Mesendoderm (in vitro differentiated cells): ENCODE data around the gene EMC6.
A peak's percentile ranks its signal among the peaks of the same experiment; 100 is the strongest.

ENCODE experiments used
- DNase-seq: peaks from one replicate; pipeline ENCODE4 v3.0.0; 2013
- H2AK5ac ChIP-seq: 2 replicates; pipeline ENCODE4 v1.6.1; 2013; ENCODE audit warnings: low read length, inconsistent platforms
- H2BK120ac ChIP-seq: 2 replicates; pipeline ENCODE4 v1.6.1; 2013; ENCODE audit warnings: low read depth, mild to moderate bottlenecking, low read length, moderate library complexity, mixed read lengths
- H2BK15ac ChIP-seq: replicated peaks from 2 replicates; pipeline ENCODE4 v1.6.1; 2013; ENCODE audit warnings: low read depth, mild to moderate bottlenecking, moderate library complexity
- H2BK5ac ChIP-seq: 2 replicates; pipeline ENCODE4 v1.6.1; 2013; ENCODE audit warnings: low read length, inconsistent platforms
- H3K18ac ChIP-seq: 2 replicates; pipeline ENCODE4 v1.6.1; 2013; ENCODE audit warnings: mild to moderate bottlenecking, low read length, mixed read lengths
- H3K23ac ChIP-seq: one replicate; pipeline ENCODE4 v1.6.1; 2013; ENCODE audit warnings: low read length
- H3K27ac ChIP-seq: 2 replicates; pipeline ENCODE4 v1.5.1; 2013; ENCODE audit warnings: low read depth, mild to moderate bottlenecking, inconsistent platforms, low read length, moderate library complexity
- H3K27me3 ChIP-seq: 2 replicates; pipeline ENCODE4 v1.6.1; 2013; ENCODE audit warnings: low read length, control low read depth, mild to moderate bottlenecking, inconsistent platforms; ENCODE audit not compliant: insufficient read depth, poor library complexity
- H3K36me3 ChIP-seq: 2 replicates; pipeline ENCODE4 v1.6.1; 2013; ENCODE audit warnings: low read length, inconsistent platforms; ENCODE audit not compliant: control insufficient read depth, insufficient read depth
- H3K4ac ChIP-seq: one replicate; pipeline ENCODE4 v1.6.1; 2013; ENCODE audit warnings: low read depth, mild to moderate bottlenecking, low read length, moderate library complexity
- H3K4me1 ChIP-seq: 2 replicates; pipeline ENCODE4 v1.6.1; 2013; ENCODE audit warnings: low read depth, low read length, inconsistent platforms; ENCODE audit not compliant: control insufficient read depth
- H3K4me2 ChIP-seq: 2 replicates; pipeline ENCODE4 v1.6.1; 2013; ENCODE audit warnings: low read length
- H3K4me3 ChIP-seq: 2 replicates; pipeline ENCODE4 v1.5.1; 2013; ENCODE audit warnings: mild to moderate bottlenecking, low read length
- H3K56ac ChIP-seq: one replicate; pipeline ENCODE4 v1.6.1; 2013; ENCODE audit warnings: low read length
- H3K79me1 ChIP-seq: 2 replicates; pipeline ENCODE4 v1.6.1; 2013; ENCODE audit warnings: low read length, inconsistent platforms
- H3K79me2 ChIP-seq: 2 replicates; pipeline ENCODE4 v1.6.1; 2013; ENCODE audit warnings: mild to moderate bottlenecking, low read length; ENCODE audit not compliant: control insufficient read depth, insufficient read depth
- H3K9ac ChIP-seq: 2 replicates; pipeline ENCODE4 v1.6.1; 2013; ENCODE audit warnings: low read length, inconsistent platforms
- H4K5ac ChIP-seq: one replicate; pipeline ENCODE4 v1.6.1; 2013; ENCODE audit warnings: low read length
- H4K8ac ChIP-seq: one replicate; pipeline ENCODE4 v1.6.1; 2013; ENCODE audit warnings: low read depth, mild to moderate bottlenecking, control low read depth, low read length, moderate library complexity
- WGBS: extraction: QIAGEN DNeasy Blood & Tissue Kit; methylation state at CpG from one replicate; pipeline ENCODE4 v1.1.7; 2013; ENCODE audit warnings: low lambda C conversion rate, missing lambda C conversion rate; ENCODE audit not compliant: insufficient coverage; ENCODE audit errors: extremely low coverage; 5-methylcytosine and 5-hydroxymethylcytosine counted together

Gene EMC6

GRCh38 chr17:3647251-3647650 is 21.4 kb upstream of the EMC6 start:
- Histone ChIP-seq H3K4me1 (no peaks in the 10 kb centered on the region), H2BK120ac (no peak overlapping the region), H3K79me1 (no peaks in the 10 kb centered on the region), H3K4me3 (no peak overlapping the region), H3K36me3 (peaks cover 1% of the 10 kb centered on the region), H3K18ac (no peak overlapping the region), H3K4ac (no peak overlapping the region), H3K56ac (no peak overlapping the region), H3K79me2 (no peaks in the 10 kb centered on the region), H3K4me2 (no peak overlapping the region), H3K27ac (no peak overlapping the region), H3K23ac (no peak overlapping the region), H3K9ac (no peak overlapping the region), H2BK15ac (no peak overlapping the region), H4K5ac (no peak overlapping the region), H4K8ac (no peak overlapping the region), H2AK5ac (no peak overlapping the region), H2BK5ac (no peak overlapping the region), H3K27me3 (no peaks in the 10 kb centered on the region)
- DNase-seq = no peak
- no CpG with 5 or more reads among the region's 12 CpGs for WGBS

GRCh38 chr17:3647769-3648555 is 20.6 kb upstream of the EMC6 start:
- H2BK120ac ChIP-seq = no peak overlapping the region
- H3K18ac ChIP-seq = no peak overlapping the region
- no peaks in the 10 kb centered on the region for H3K79me2 ChIP-seq
- no peak overlapping the region for H4K5ac ChIP-seq
- no peak overlapping the region for H3K9ac ChIP-seq
- H3K27me3 ChIP-seq = no peaks in the 10 kb centered on the region
- H2BK15ac ChIP-seq = no peak overlapping the region
- no peak overlapping the region for H3K56ac ChIP-seq
- H4K8ac ChIP-seq = no peak overlapping the region
- no peak overlapping the region for H3K23ac ChIP-seq
- H2BK5ac ChIP-seq = no peak overlapping the region
- H3K27ac ChIP-seq = no peak overlapping the region
- no peaks in the 10 kb centered on the region for H3K4me1 ChIP-seq
- DNase-seq = peak; percentile 71
- H3K4ac ChIP-seq = no peak overlapping the region
- no peak overlapping the region for H3K4me3 ChIP-seq
- no peak overlapping the region for H3K4me2 ChIP-seq
- no peaks in the 10 kb centered on the region for H3K79me1 ChIP-seq
- peaks cover 1% of the 10 kb centered on the region for H3K36me3 ChIP-seq
- H2AK5ac ChIP-seq = no peak overlapping the region
- no CpG with 5 or more reads among the region's 20 CpGs for WGBS

DNA sequence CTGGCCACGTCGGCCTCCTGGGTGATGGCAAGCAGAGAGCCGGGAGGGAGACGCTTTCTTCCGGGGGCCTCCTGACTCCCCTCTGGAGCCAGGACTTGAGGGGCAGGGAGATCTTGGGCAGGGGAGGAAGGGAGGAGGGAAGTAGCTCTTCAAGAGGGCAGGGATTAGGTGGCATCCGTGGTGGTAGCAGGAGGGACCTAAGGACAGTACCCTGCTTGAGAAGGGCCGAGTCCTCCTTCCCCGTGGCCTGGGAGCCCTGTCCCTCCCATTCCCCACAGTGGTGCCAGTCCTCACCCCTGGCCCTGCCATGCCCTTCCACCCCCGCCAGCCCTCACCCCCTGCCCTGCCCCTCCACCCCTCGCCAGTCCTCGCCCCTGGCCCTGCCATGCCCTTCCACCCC is 12.8 kb upstream of the EMC6 start:
- H3K4me2 ChIP-seq = no peak overlapping the region
- DNase-seq = no peak
- WGBS = no CpG with 5 or more reads among the region's 11 CpGs

DNA sequence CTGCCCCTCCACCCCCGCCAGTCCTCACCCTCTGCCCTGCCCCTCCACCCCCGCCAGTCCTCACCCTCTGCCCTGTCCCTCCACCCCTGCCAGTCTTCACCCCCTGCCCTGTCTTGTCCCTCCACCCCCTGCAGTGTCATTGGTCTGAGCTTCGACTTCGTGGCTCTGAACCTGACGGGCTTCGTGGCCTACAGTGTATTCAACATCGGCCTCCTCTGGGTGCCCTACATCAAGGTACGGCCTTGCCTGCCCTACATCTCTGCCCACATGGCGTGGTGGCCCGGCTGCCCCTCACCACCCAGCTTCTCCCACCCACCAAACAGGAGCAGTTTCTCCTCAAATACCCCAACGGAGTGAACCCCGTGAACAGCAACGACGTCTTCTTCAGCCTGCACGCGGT is 12.3 kb upstream of the EMC6 start:
- Histone ChIP-seq H3K23ac (no peak overlapping the region), H4K8ac (no peak overlapping the region), H3K56ac (no peak overlapping the region), H2BK15ac (no peak overlapping the region), H4K5ac (no peak overlapping the region), H3K4me3 (no peak overlapping the region), H3K79me1 (no peaks in the 10 kb centered on the region), H2AK5ac (no peak overlapping the region), H3K27ac (no peak overlapping the region), H3K18ac (no peak overlapping the region), H3K4ac (no peak overlapping the region), H3K36me3 (no peaks in the 10 kb centered on the region), H3K79me2 (no peaks in the 10 kb centered on the region), H2BK5ac (no peak overlapping the region), H3K4me2 (no peak overlapping the region), H3K4me1 (no peaks in the 10 kb centered on the region), H3K9ac (no peak overlapping the region), H3K27me3 (no peaks in the 10 kb centered on the region), H2BK120ac (no peak overlapping the region)
- DNase-seq = no peak
- no CpG with 5 or more reads among the region's 16 CpGs for WGBS

More for the DNA sequence above, 12.8 kb upstream of the EMC6 start:
- no peaks in the 10 kb centered on the region for H3K27me3 ChIP-seq
- H3K79me1 ChIP-seq = no peaks in the 10 kb centered on the region
- no peaks in the 10 kb centered on the region for H3K79me2 ChIP-seq
- no peak overlapping the region for H3K23ac ChIP-seq
- no peak overlapping the region for H2BK120ac ChIP-seq
- no peak overlapping the region for H3K18ac ChIP-seq
- no peak overlapping the region for H3K27ac ChIP-seq
- no peaks in the 10 kb centered on the region for H3K36me3 ChIP-seq
- no peak overlapping the region for H2BK15ac ChIP-seq
- H2AK5ac ChIP-seq = no peak overlapping the region
- no peak overlapping the region for H3K56ac ChIP-seq
- H3K4me1 ChIP-seq = no peaks in the 10 kb centered on the region
- H3K4me3 ChIP-seq = no peak overlapping the region
- no peak overlapping the region for H3K4ac ChIP-seq
- no peak overlapping the region for H2BK5ac ChIP-seq
- H3K9ac ChIP-seq = no peak overlapping the region
- no peak overlapping the region for H4K5ac ChIP-seq
- no peak overlapping the region for H4K8ac ChIP-seq

- H4K5ac ChIP-seq = no peak overlapping the region
- no peak overlapping the region for H2BK15ac ChIP-seq
- no peak overlapping the region for H3K9ac ChIP-seq
- DNase-seq = no peak
- H4K8ac ChIP-seq = no peak overlapping the region
- H3K18ac ChIP-seq = no peak overlapping the region
- H3K4me1 ChIP-seq = no peaks in the 10 kb centered on the region
- no peak overlapping the region for H2BK120ac ChIP-seq
- no peak overlapping the region for H3K27ac ChIP-seq
- H2BK5ac ChIP-seq = no peak overlapping the region
- H3K27me3 ChIP-seq = no peaks in the 10 kb centered on the region
- no peak overlapping the region for H3K4ac ChIP-seq
- no peak overlapping the region for H3K4me3 ChIP-seq
- H3K79me2 ChIP-seq = no peaks in the 10 kb centered on the region
- H3K36me3 ChIP-seq = no peaks in the 10 kb centered on the region
- no peaks in the 10 kb centered on the region for H3K79me1 ChIP-seq
- no peak overlapping the region for H3K4me2 ChIP-seq
- H3K56ac ChIP-seq = no peak overlapping the region
- H3K23ac ChIP-seq = no peak overlapping the region
- WGBS = no CpG with 5 or more reads among the region's 16 CpGs
- H2AK5ac ChIP-seq = no peak overlapping the region
Measured at GRCh38 chr17:3656755-3657587, 11.6 kb upstream of the EMC6 start.
